ENCODE results near the gene SORCS2.

DNA sequence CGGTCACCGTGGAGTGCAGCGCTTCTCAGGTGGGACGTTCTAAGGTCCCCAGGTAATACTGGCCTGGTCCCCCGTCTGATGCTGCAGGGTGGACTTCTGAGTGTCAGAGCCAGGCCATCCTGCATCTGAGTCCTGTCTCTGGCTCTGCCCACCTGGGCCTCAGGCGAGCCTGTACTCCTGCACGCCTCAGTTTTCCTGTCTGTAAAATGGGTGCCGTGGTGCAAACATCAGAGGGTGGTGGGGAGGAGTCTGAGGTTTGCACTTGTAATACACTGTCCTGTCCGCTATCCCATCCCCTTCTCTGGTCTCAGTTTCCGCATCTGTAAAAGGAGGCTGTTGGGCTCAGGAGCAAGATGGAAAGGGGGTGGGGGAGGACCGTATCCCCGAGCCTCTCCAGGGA lies 41.3 kb downstream of the SORCS2 start:
- TF ChIP-seq, protein P1, sequence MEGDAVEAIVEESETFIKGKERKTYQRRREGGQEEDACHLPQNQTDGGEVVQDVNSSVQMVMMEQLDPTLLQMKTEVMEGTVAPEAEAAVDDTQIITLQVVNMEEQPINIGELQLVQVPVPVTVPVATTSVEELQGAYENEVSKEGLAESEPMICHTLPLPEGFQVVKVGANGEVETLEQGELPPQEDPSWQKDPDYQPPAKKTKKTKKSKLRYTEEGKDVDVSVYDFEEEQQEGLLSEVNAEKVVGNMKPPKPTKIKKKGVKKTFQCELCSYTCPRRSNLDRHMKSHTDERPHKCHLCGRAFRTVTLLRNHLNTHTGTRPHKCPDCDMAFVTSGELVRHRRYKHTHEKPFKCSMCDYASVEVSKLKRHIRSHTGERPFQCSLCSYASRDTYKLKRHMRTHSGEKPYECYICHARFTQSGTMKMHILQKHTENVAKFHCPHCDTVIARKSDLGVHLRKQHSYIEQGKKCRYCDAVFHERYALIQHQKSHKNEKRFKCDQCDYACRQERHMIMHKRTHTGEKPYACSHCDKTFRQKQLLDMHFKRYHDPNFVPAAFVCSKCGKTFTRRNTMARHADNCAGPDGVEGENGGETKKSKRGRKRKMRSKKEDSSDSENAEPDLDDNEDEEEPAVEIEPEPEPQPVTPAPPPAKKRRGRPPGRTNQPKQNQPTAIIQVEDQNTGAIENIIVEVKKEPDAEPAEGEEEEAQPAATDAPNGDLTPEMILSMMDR (conservative IDR thresholded peaks at IDR 0.05; ENCODE audit: low read depth, low read length), result no peak
- TF ChIP-seq EZH2phosphoT487 (IDR thresholded peaks at IDR 0.05; ENCODE audit: borderline replicate concordance, low read length), result no peak

All from PC-3 (cell line).